Breast epithelium (tissue), 3 donors: ENCODE results near the gene HIPK2.

Experiments used
- POLR2A ChIP-seq: fragments of 450-650 bp; IDR thresholded peaks from one replicate; pipeline ENCODE4 v1.6.1; 2016; ENCODE audit warnings: antibody characterized with exemption, mild to moderate bottlenecking, moderate library complexity
- POLR2AphosphoS5 ChIP-seq, 3 donors: sonication (generic); formaldehyde crosslinking; IDR thresholded peaks; one replicate each; pipeline ENCODE4 v1.6.1; 2017; ENCODE audit warnings: antibody characterized with exemption in 3 of 3
- TF ChIP-seq, protein P1 (sequence below), 3 donors: fragments of 450-650 bp; IDR thresholded peaks; one replicate each; pipeline ENCODE4 v1.5.1; 2016 to 2017; ENCODE audit warnings: antibody characterized with exemption in 3 of 3, mild to moderate bottlenecking in 3 of 3, moderate library complexity in 3 of 3

DNA sequence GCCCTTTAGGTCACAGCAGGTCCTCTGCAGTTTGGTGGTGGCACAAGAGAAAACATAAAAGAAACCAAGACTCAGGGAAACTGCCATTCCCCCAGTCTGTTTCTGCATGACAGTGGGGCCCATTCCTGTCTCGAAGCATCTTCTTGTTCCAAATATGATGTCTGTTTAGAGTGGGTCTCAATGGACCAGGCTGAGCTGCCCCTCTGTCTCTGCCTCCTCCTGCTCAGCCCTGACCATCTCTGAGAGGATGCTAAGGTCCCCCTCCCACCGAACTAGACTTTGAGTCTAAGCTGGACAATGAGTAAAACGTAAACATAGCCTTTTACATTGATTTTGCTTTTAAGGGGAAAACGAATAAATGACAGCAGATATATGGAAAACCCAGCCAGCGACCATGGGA, 213.9 kb downstream of the HIPK2 start:
- TF ChIP-seq, protein P1, sequence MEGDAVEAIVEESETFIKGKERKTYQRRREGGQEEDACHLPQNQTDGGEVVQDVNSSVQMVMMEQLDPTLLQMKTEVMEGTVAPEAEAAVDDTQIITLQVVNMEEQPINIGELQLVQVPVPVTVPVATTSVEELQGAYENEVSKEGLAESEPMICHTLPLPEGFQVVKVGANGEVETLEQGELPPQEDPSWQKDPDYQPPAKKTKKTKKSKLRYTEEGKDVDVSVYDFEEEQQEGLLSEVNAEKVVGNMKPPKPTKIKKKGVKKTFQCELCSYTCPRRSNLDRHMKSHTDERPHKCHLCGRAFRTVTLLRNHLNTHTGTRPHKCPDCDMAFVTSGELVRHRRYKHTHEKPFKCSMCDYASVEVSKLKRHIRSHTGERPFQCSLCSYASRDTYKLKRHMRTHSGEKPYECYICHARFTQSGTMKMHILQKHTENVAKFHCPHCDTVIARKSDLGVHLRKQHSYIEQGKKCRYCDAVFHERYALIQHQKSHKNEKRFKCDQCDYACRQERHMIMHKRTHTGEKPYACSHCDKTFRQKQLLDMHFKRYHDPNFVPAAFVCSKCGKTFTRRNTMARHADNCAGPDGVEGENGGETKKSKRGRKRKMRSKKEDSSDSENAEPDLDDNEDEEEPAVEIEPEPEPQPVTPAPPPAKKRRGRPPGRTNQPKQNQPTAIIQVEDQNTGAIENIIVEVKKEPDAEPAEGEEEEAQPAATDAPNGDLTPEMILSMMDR (IDR thresholded peaks at IDR 0.05), result no peak
- no peak for TF ChIP-seq POLR2AphosphoS5 (IDR thresholded peaks at IDR 0.05)
- no peak for TF ChIP-seq POLR2A
